LoVo (cell line): Measurements from ENCODE around the gene EFNA2.
"Not testable (repeated sequence)": the region's sequence is repeated elsewhere in the genome, so short reads cannot be mapped to it uniquely, and the experiment has no call there.

Experiments used
- DNase-seq: peaks from one replicate; pipeline ENCODE4 v3.0.0-alpha.2; 2016; ENCODE audit warnings: low spot score

EFNA2 gene

DNA sequence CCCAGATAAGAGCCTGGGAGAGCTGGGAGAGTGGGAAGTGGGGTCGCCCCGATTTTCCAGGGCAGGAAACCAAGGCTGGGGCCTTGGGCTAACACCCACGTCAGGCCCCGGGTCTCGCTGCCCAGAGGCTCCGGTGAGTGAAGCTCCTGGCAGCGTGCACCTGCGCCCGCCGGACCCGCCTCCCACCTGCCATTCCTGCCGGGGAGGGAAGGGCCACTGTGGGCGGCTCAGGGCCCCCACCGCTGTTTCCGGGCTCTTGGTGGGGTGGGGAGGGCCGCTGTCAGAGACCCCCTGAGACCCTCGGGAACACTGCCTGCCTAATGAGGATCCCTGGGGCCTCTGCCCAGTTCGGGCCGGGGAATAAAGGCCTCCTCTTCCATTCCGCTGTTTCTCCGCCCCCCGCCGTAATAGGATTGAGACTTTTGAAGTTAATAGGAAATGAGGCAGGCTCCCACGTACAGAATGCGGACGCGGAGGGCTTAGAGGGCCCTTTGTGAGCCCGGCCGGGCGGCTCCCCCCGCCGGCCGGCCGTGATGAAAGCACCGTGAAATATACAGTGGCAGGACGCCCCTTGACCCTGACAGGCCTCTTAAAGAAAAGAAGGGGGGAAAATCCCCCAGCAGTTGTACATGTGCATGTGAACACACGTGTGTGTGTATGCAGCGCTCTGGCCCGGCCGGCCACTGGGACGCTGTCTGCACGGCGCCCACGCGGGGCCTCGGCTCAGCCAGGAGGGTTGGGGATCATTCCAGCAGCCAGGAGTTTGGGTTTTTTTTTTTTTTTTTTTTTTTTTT lies 33.2 kb downstream of the EFNA2 start:
- no peak for DNase-seq

GRCh38 chr19:1320282-1320650 lies 34.6 kb downstream of the EFNA2 start:
- DNase-seq, result not testable (repeated sequence)

DNA sequence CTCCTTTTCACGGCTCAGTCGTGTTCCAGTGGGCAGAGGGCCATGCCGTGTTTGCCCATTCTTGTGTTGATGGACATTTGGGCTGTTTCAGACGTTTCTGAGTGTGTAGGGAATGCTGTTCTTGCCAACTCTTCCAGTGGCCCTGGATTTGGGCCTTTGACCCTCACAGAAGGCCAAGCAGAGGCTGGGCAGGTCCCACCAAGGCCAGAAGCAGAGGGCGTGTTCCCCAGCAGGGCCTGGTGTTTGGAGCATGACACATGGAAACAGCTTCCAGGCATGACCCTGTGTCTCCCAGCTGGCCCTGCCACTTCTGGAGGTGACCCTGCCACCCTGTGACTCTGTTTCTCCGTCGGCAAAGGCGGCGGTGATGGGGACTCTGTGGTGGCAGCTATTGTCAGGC lies 35.9 kb downstream of the EFNA2 start:
- no peak for DNase-seq

GRCh38 chr19:1322198-1322981 lies 36.7 kb downstream of the EFNA2 start:
- DNase-seq, result no peak

DNA sequence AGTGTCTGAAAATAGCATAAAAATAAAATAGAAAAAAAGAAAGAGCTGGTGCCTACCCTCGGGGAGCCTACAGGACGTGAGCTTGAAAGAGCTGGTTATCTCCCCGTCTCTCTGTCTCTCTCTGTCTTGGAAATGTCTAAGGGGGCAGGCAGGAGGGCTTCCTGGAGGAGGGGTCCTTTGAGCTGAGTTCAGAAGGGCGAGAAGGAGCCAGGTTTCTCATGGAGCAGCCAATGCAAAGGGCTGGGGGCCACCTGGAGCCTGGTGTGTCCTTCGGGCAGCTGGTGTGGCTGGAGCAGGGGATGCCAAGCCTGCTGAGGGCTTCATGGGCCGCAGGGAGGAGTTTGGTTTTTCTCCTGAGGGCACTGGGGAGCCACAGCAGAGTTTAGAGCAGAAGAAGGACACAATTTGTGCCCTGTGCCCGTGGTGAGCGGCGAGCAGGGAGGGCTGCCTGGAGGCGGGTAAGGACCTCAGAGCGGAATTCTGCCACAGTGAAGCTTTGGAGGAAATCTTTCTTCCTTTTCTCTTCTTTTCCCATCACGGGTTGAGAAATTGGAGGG lies 38.7 kb downstream of the EFNA2 start:
- DNase-seq, result no peak

DNA sequence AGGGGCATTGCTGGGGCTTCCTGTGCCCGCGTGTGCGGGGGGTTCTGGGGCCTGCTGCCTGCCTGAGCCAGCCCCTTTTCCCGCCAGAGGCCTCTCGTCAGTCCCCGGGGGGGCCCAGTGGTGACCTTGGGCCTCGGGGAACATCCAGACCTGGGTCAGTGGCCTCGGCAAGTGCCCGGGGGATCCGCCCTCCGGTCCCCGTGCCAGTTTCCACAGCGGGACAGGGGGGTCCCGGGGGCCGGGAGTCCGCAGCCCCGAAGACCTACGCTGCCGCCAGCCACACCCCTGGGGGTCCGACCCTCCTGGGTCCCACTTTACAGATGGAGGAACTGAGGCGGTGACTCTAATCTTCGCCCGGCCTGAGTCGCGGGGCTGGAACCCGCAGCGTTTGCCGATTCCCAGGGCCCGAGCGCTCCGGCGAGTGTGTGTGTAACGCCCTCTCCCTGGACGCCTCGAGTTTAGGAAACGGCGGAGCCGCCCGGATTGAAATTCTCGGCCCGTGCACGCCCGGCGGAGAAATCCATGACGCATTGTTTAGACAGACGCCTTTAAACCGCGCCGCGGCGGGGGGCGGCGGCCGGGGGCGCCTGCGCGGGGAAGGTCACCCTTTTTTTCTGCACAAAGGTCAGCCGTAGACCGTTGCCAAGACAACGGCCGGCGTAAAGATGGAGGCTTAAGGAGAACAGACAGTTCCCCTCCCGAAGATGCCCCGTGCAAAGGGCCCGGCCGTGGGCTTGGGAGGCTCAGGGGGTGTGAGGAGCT lies 39.3 kb downstream of the EFNA2 start:
- peak; percentile 75 for DNase-seq

DNA sequence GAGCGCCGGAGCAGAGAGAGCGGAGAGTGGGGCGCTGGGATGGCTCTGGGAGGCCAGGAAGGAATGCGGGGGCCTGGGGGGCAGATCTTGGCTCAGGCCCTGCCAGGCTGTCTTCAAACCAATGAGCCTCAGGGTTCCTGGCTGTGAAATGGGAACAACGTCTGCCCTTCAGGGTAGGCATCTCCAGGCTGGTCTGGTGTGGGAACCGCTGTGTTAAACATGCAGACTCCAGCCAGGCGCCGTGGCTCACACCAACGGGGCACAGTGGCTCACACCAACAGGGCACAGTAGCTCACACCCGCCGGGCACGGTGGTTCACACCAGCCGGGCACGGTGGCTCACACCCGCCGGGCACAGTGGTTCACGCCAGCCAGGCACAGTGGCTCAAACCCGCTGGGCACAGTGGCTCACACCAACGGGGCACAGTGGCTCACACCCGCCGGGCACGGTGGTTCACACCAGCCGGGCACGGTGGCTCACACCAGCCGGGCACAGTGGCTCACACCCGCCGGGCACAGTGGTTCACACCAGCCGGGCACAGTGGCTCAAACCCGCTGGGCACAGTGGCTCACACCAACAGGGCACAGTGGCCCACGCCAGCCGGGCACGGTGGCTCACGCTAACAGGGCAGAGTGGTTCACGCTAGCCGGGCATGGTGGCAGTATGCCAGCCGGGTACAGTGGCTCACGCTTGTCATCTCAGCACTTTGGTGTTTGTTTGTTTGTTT lies 40.1 kb downstream of the EFNA2 start:
- no peak for DNase-seq

DNA sequence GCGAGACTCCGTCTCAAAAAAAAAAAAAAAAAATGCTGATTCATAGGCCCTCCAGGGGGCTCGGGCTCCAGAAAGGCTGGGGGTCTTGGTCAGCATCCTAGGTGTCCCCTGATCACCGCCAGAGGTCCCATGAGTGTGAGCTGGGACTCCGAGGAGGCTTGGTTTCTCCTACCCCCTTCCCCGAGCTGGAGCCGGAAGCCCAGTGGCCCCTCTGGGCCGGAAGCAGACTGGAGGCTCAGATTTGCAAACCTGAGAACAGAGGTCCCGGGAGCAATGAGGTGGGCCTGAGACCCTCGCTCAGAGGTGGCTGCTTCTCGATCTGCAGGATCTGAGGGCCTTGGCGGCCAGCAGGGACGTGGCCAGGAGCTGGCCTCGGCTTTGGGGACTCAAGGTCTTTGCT lies 41.5 kb downstream of the EFNA2 start:
- no peak for DNase-seq

DNA sequence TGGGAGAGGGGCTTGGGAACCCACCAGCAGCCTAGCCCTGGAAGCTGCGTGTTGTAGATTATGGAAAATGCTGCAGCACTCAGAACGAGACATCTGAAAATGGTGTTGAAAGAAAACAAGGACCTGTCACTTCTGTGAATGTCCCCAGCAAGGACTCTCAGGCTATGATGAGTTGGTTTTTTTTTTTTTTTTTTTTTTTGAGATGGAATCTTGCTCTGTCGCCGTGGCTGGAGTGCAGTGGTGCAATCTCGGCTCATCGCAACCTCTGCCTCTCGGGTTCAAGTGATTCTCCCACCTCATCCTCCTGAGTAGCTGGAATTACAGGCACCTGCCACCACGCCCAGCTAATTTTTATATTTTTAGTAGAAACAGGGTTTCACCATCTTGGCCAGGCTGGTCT lies 46.5 kb downstream of the EFNA2 start:
- DNase-seq, result not testable (repeated sequence)

DNA sequence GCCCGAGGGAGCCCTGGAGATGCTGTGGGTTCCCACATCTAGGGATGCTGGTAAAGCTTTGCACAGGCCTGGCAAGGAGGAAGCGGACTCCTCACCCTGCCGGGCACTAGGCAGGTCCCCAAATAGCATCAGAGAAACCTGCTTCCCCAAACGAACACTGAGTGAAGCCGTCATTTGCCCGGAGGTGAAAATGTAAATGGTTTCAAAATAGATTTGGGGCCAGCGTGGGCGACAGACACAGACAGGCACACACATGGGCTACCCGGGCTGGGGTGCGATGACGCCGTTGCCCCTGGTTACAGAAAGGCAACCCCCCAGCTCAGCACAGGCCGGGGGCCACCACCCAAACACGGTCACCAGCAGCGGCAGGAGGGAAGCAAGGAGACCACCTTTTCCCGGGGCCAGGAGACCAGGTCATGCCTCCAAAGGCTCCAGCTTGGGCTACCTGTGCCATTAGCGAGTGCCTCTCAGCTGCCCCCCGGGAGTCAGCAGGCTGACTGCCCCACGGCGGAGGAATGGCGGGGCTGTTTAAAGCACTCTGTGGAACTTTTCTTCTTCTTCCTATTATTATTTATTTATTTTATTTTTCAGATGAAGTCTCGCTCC lies 50.5 kb downstream of the EFNA2 start:
- no peak for DNase-seq

- DNase-seq, result no peak
Observed at GRCh38 chr19:1340681-1341469, 55.2 kb downstream of the EFNA2 start.

DNA sequence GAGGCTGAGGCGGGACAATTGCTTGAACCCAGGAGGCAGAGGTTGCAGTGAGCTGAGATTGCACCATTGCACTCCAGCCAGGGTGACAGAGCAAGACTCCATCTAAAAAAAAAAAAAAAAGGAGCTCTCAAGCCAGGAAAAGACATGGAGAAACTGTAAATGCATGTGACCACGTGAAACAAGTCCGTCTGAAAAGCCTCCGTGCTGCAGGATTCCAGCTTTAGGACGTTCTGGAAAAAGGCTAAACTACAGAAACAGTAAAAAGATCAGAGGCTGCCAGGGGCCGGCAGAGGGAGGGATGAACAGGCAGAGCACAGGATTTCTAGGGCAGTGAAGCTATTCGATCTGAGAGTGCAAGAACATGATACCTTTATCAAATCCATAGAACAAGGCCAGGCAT lies 57.4 kb downstream of the EFNA2 start:
- no peak for DNase-seq

DNA sequence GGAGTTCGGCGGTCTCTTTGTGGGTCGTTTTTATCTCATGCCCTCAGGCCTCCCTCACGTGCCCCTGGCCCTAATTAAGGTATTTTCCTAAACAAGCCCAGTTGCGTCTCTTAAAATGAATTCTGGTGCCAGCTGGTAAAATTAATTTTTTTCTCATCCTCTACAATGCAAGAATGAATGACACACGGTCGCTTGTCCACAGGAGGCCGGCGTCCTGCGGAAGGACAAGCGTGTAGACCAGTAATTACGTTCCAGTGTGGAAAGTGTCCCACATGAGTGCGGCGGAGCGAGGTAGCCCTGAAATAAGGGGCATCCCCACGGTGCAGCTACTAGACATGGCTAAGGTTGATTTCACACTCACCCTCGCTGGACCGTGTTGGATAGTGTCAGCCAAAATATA lies 63.5 kb downstream of the EFNA2 start:
- no peak for DNase-seq

DNA sequence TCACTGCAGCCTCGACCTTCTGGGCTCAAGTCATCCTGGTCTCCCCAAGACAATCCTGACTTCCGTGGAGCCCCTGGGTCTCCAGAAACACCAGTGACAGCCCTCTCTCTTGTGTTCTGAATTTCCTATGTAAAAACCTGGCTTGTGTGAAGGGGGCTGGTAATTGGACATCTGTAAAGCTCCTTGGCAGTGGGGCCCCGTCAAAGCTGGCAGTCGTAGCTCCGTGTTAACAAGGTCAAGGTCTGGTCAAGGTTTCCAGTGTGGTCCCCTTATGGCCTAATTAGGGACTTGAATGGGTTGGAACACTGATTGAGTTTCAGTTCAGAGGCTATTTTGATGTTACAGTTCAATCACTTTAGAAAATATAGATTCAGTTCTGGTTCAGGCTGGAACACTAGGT lies 65.2 kb downstream of the EFNA2 start:
- DNase-seq, result no peak
